ENCODE measurements around the gene RBM8A.

RBM8A gene

GRCh38 chr1:145916745-145917144, 10.5 kb downstream of the RBM8A start:
- H3K27me3 ChIP-seq, result no peaks in the 10 kb centered on the region
- intact Hi-C loops (cut with DNase I; ENCODE audit: low total_unique reads), result loop anchor here (5.0 to 10.0 kb wide), 2 partner anchors 48 to 96 kb away; partner anchors contain the start of genes ANKRD34A and POLR3GL
- peaks cover 36 to 46% (median 38%) of the 10 kb centered on the region in 3 donors for H3K36me3 ChIP-seq
- TF ChIP-seq, protein P1, sequence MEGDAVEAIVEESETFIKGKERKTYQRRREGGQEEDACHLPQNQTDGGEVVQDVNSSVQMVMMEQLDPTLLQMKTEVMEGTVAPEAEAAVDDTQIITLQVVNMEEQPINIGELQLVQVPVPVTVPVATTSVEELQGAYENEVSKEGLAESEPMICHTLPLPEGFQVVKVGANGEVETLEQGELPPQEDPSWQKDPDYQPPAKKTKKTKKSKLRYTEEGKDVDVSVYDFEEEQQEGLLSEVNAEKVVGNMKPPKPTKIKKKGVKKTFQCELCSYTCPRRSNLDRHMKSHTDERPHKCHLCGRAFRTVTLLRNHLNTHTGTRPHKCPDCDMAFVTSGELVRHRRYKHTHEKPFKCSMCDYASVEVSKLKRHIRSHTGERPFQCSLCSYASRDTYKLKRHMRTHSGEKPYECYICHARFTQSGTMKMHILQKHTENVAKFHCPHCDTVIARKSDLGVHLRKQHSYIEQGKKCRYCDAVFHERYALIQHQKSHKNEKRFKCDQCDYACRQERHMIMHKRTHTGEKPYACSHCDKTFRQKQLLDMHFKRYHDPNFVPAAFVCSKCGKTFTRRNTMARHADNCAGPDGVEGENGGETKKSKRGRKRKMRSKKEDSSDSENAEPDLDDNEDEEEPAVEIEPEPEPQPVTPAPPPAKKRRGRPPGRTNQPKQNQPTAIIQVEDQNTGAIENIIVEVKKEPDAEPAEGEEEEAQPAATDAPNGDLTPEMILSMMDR (IDR thresholded peaks at IDR 0.05), result no peak
- no peaks in the 10 kb centered on the region for H3K9me3 ChIP-seq
- no peak overlapping the region for H3K4me3 ChIP-seq
- H3K4me1 ChIP-seq, result peaks cover 0 to 26% (median 22%) of the 10 kb centered on the region in 4 donors
- no peak for DNase-seq
- H3K27ac ChIP-seq, result peak overlapping the region in 1 of 2 donors; percentile 88

DNA sequence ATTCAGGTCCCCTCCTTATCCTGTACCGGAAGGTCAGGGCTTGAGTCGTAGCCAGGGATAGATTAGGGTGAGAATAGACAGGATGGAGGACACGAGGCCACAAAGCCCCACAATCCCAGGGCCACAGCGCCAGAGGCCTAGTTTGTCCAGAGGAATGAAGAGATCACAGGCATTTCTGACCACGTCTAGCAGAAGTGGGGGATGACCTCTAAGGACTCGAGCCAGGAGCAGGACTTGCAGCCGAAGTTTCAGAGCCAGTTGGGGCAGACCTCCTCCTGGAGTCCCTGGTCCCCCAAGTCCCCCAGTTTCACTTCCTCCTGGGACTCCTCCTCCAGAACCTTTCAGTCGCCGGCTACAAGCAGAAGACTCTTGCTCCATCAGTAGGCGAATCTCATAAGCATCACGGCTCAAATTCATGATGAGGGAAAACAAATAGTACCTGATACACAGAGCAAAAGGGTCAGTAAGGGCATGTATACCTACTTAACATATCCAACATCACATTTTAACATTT, 15.1 kb downstream of the RBM8A start:
- Histone ChIP-seq H3K27ac (no peak overlapping the region), H3K36me3 (peaks cover 48 to 55% (median 49%) of the 10 kb centered on the region in 3 donors), H3K4me1 (peaks cover 0 to 33% (median 12%) of the 10 kb centered on the region in 4 donors), H3K27me3 (no peaks in the 10 kb centered on the region), H3K4me3 (no peak overlapping the region), H3K9me3 (no peaks in the 10 kb centered on the region)
- intact Hi-C loops (cut with DNase I; ENCODE audit: low total_unique reads), result loop anchor here (5.0 to 10.0 kb wide), 2 partner anchors 53 to 65 kb away; partner anchors contain the start of genes ANKRD34A, NUDT17 and POLR3GL
- TF ChIP-seq, protein P1 (IDR thresholded peaks at IDR 0.05), result no peak
- DNase-seq, result no peak

- Histone ChIP-seq H3K4me3 (peak overlapping the region; percentile 39 to 49), H3K27me3 (no peaks in the 10 kb centered on the region), H3K36me3 (peaks cover 25 to 58% (median 30%) of the 10 kb centered on the region in 3 donors), H3K9me3 (no peaks in the 10 kb centered on the region), H3K4me1 (peaks cover 0 to 28% (median 7%) of the 10 kb centered on the region in 4 donors), H3K27ac (peak overlapping the region; percentile 53 to 65)
- TF ChIP-seq, protein P1 (IDR thresholded peaks at IDR 0.05), result no peak
- intact Hi-C loops (cut with DNase I; ENCODE audit: low total_unique reads), result no loop called here
- no peak for DNase-seq
Observed at GRCh38 chr1:145908653-145909052, 18.6 kb downstream of the RBM8A start.

DNA sequence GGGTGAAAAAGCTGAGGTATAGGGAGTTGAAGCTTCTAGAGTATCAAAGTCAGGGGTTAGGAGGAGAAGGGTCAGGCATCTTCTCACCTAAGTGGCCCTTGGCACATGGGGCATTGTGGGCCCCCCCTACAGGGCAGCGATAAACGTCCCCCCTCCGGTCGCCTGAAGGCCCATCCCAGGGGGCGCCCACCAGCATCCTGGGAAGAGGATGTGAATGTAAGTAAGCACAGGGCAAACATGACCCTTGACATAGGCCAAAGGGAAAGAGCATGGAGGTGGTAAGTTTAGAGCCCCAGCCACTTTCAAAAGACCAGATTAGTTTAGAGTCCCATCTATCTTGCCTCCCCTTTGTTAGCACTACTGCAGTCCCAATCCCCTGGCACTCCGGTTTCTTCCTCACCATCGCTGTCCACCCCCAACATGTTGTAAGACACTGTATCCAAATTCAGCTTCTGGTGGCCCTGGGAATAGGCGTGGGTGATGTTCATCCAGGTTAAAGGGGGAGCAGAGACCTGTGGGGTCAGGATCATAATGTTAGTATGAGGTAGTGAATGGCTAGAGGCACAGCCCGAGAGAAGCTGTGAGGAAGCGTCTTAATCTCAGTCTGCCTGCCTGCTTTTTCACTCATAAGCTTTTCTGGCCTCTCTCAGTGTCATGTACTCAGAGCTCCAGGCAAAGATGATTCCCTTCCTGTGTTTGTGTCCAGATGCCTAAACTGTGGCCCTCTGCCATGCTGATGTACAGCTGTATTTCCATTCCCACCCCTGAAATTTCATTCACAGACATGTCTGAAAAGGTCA, 20.1 kb downstream of the RBM8A start:
- Histone ChIP-seq H3K27ac (peak overlapping the region; percentile 37 to 65), H3K4me1 (peaks cover 0 to 28% (median 7%) of the 10 kb centered on the region in 4 donors), H3K36me3 (peaks cover 15 to 59% (median 23%) of the 10 kb centered on the region in 3 donors), H3K27me3 (no peaks in the 10 kb centered on the region), H3K9me3 (no peaks in the 10 kb centered on the region), H3K4me3 (no peak overlapping the region)
- no peak for DNase-seq
- intact Hi-C loops (cut with DNase I; ENCODE audit: low total_unique reads), result no loop called here
- TF ChIP-seq, protein P1 (IDR thresholded peaks at IDR 0.05), result no peak

GRCh38 chr1:145901312-145902021, 25.8 kb downstream of the RBM8A start:
- H3K4me1 ChIP-seq, result no peaks in the 10 kb centered on the region
- H3K4me3 ChIP-seq, result no peak overlapping the region
- H3K27ac ChIP-seq, result no peak overlapping the region
- H3K9me3 ChIP-seq, result no peaks in the 10 kb centered on the region
- H3K27me3 ChIP-seq, result no peaks in the 10 kb centered on the region
- TF ChIP-seq, protein P1 (IDR thresholded peaks at IDR 0.05), result no peak
- no peak for DNase-seq
- intact Hi-C loops (cut with DNase I; ENCODE audit: low total_unique reads), result no loop called here
- peaks cover 0 to 91% (median 55%) of the 10 kb centered on the region in 3 donors for H3K36me3 ChIP-seq

Measured in tibial artery (tissue), 4 donors.